MM.1S (cell line): ENCODE results near the gene TBC1D32.

Experiments
- CTCF ChIP-seq: fragments of 300-600 bp; sonication (generic); IDR thresholded peaks from 2 replicates; pipeline ENCODE4 v1.5.1; 2016; ENCODE audit warnings: antibody characterized with exemption, low read length, mixed read lengths
- EZH2phosphoT487 ChIP-seq: fragments of 300-600 bp; sonication (generic); IDR thresholded peaks from 2 replicates; pipeline ENCODE4 v1.6.1; 2018; ENCODE audit warnings: antibody characterized with exemption, low read length

- no peak for TF ChIP-seq EZH2phosphoT487
- TF ChIP-seq CTCF = no peak
These were observed 73.6 kb downstream of the TBC1D32 start for GRCh38 chr6:121260651-121261102.
